ENCODE measurements around the gene PIP5K1A.
A peak's percentile ranks its signal among the peaks of the same experiment; 100 is the strongest.
"Not testable (repeated sequence)": the region's sequence is repeated elsewhere in the genome, so short reads cannot be mapped to it uniquely, and the experiment has no call there.

PIP5K1A gene

DNA sequence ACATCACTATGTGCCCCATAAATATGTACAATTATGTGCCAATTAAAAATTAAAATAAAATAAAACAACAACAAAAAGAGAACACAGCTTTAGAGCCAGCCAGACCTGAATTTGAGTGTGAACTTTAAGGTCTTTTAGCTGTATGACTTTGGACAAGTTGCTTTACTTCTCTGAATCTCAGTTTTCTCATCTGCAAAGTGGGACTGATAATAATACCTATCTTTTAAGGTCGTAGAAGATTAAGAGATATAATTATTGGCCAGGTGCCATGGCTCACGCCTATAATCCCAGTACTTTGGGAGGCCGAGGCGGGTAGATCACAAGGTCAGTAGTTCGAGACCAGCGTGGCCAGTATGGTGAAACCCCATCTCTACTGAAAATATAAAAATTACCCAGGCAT, 5.0 kb upstream of the PIP5K1A start:
- peaks cover 6% of the 10 kb centered on the region; the same call in 1 of the 2 replicates for H3K4me1 ChIP-seq (ENCODE audit: control insufficient read depth, insufficient read depth, low read length)
- H3K9ac ChIP-seq (ENCODE audit: low read depth, low read length), result no peak overlapping the region
- no peaks in the 10 kb centered on the region for H3K36me3 ChIP-seq (ENCODE audit: control insufficient read depth, insufficient read depth, low read length)
- H3K27ac ChIP-seq (ENCODE audit: low read depth, low read length), result no peak overlapping the region
- H3K27me3 ChIP-seq (ENCODE audit: control insufficient read depth, insufficient read depth, low read length), result no peaks in the 10 kb centered on the region
- no peaks in the 10 kb centered on the region for H3K9me3 ChIP-seq (ENCODE audit: control insufficient read depth, insufficient read depth, low read length)
- H3K4me3 ChIP-seq (ENCODE audit: low read depth, low read length), result no peak overlapping the region

DNA sequence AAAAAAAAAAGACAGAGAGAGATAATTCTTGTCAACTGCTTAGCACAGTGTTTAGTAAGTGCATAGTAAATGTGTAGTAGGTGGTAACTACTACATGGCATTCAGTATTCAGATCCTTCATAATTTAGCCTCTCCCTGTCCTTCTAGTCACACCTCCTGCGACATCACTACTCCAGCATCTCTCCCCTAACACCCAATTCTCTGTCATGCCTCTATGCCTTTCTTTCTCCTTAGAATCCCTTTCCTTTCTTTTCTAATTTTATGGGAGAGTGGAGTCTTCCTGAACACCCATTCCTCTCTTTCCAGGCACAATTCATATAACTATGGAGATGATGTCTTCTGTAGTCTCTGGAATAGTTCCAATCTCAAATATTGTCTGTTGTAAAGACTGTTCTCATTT, 4.5 kb upstream of the PIP5K1A start:
- Histone ChIP-seq H3K9ac (ENCODE audit: low read depth, low read length) (no peak overlapping the region), H3K4me1 (ENCODE audit: control insufficient read depth, insufficient read depth, low read length) (peaks cover 6% of the 10 kb centered on the region; the same call in 1 of the 2 replicates), H3K27ac (ENCODE audit: low read depth, low read length) (no peak overlapping the region), H3K4me3 (ENCODE audit: low read depth, low read length) (no peak overlapping the region), H3K36me3 (ENCODE audit: control insufficient read depth, insufficient read depth, low read length) (no peaks in the 10 kb centered on the region), H3K27me3 (ENCODE audit: control insufficient read depth, insufficient read depth, low read length) (no peaks in the 10 kb centered on the region), H3K9me3 (ENCODE audit: control insufficient read depth, insufficient read depth, low read length) (no peaks in the 10 kb centered on the region)

DNA sequence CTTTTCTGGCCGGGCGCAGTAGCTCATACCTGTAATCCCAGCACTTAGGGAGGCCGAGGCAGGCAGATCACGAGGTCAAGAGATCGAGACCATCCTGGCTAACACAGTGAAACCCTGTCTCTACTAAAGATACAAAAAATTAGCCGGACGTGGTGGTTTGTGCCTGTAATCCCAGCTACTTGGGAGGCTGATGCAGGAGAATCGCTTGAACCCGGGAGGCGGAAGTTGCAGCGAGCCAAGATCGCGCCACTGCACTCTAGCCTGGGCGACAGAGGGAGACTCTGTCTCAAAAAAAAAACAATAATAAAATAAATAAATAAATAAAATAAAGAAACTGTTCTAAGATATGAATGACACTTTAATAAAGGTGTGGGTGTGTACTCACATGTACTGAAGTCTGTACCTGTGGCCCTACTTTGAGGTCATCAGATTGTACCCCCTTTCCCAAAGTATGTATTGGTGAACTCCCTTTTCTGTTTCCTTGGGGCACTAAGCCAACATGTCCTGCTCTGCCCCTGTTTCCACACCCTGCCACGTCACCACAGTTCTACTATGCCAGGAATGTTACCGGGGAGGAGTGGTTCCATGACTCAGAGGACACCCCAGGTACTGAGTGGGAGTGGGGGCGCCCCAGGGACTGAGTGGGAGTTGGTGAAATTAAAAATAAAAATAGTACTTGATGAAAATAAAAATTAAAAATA, 3.3 kb upstream of the PIP5K1A start:
- H3K36me3 ChIP-seq (ENCODE audit: control insufficient read depth, insufficient read depth, low read length); H3K27ac ChIP-seq (ENCODE audit: low read depth, low read length); H3K9ac ChIP-seq (ENCODE audit: low read depth, low read length); H3K4me1 ChIP-seq (ENCODE audit: control insufficient read depth, insufficient read depth, low read length); H3K27me3 ChIP-seq (ENCODE audit: control insufficient read depth, insufficient read depth, low read length); H3K9me3 ChIP-seq (ENCODE audit: control insufficient read depth, insufficient read depth, low read length); H3K4me3 ChIP-seq (ENCODE audit: low read depth, low read length): not testable (repeated sequence)

DNA sequence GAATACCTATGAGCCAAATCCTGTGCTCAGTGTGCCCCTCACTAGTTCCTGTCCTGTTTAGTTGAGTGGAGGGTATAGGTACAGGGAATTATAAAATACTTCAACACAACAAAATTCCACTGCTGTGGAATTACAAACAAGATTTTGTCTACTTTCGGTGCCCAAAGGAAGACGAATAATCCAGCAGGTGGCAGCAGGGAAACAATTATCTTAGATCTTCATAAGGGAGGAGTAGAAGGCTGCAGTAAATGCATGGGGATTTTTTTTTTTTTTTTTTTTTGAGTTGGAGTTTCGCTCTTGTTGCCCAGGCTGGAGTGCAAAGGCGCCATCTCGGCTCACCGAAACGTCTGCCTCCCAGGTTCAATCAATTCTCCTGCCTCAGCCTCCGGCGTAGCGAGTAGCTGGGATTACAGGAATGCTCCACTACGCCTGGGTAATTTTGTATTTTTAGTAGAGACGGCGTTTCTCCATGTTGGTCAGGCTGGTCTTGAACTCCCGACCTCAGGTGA, 2.0 kb upstream of the PIP5K1A start:
- H3K9ac ChIP-seq (ENCODE audit: low read depth, low read length), result no peak overlapping the region
- H3K4me3 ChIP-seq (ENCODE audit: low read depth, low read length), result no peak overlapping the region
- H3K36me3 ChIP-seq (ENCODE audit: control insufficient read depth, insufficient read depth, low read length), result no peaks in the 10 kb centered on the region
- no peaks in the 10 kb centered on the region for H3K9me3 ChIP-seq (ENCODE audit: control insufficient read depth, insufficient read depth, low read length)
- H3K27ac ChIP-seq (ENCODE audit: low read depth, low read length), result no peak overlapping the region
- H3K4me1 ChIP-seq (ENCODE audit: control insufficient read depth, insufficient read depth, low read length), result peaks cover 6% of the 10 kb centered on the region; the same call in 1 of the 2 replicates
- no peaks in the 10 kb centered on the region for H3K27me3 ChIP-seq (ENCODE audit: control insufficient read depth, insufficient read depth, low read length)

DNA sequence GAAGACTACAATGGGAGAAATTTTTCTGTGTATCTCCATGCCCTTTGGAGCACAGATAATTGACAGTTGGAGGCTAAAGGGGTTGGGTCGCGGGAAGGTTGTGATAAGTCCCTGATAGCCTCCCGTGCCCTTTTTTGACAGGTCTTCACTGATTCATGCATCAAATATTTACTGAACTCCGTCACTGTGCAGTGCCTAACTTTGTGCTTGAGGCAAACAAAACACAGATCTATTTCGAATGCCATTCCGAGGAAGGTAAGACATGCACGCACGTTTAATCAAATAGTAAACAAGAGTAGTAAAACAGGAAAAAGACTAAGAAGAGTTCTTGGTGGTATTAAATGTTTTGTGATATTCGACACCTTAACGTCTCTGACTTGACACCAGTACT, 494 bp upstream of the PIP5K1A start:
- Histone ChIP-seq H3K27me3 (ENCODE audit: control insufficient read depth, insufficient read depth, low read length) (no peaks in the 10 kb centered on the region), H3K4me3 (ENCODE audit: low read depth, low read length) (peak overlapping the region; percentile 92), H3K4me1 (ENCODE audit: control insufficient read depth, insufficient read depth, low read length) (peaks cover 6% of the 10 kb centered on the region; the same call in 1 of the 2 replicates), H3K9ac (ENCODE audit: low read depth, low read length) (no peak overlapping the region), H3K9me3 (ENCODE audit: control insufficient read depth, insufficient read depth, low read length) (no peaks in the 10 kb centered on the region), H3K36me3 (ENCODE audit: control insufficient read depth, insufficient read depth, low read length) (peaks cover 11% of the 10 kb centered on the region), H3K27ac (ENCODE audit: low read depth, low read length) (peak overlapping the region; percentile 96)

DNA sequence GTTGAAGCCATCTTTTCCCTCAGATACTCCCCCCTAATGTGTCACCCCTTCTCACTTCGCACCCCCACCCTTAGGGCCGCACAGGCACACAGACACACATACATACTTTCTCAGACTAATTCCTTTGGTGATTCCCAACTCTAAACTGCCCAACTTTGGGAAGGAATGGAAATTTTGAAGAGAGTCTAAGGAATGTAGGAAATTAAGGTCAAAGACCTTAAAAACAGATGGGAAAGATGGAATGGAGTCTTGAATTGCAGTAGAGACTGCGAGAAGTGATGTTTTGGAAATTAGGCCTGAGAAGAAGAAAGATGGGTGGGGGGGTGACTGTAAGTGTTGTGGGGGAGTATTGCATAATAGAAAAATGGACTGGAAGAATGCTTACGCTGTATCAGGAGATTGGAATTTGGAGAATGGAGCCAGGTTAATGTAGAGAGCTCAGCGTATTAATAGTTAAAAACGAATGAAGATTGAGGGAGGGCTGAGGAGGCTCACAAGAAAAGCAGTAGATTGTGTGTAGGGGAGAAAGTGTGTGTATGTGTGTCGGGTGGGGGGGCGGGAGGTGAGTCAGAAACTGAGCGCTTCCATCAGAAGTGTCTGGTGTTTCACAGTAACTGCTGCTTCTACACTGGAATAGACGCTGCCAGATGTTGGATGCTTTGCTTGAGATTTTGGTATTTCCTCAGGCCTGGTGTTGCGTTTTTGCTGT, 1.7 kb downstream of the PIP5K1A start:
- H3K4me1 ChIP-seq (ENCODE audit: control insufficient read depth, insufficient read depth, low read length), result peaks cover 6% of the 10 kb centered on the region; the same call in 1 of the 2 replicates
- H3K36me3 ChIP-seq (ENCODE audit: control insufficient read depth, insufficient read depth, low read length), result peaks cover 30% of the 10 kb centered on the region
- H3K27ac ChIP-seq (ENCODE audit: low read depth, low read length), result peak overlapping the region; percentile 55
- H3K27me3 ChIP-seq (ENCODE audit: control insufficient read depth, insufficient read depth, low read length), result no peaks in the 10 kb centered on the region
- H3K9me3 ChIP-seq (ENCODE audit: control insufficient read depth, insufficient read depth, low read length), result no peaks in the 10 kb centered on the region
- peak overlapping the region; percentile 87; the same call in 1 of the 2 replicates for H3K9ac ChIP-seq (ENCODE audit: low read depth, low read length)
- peak overlapping the region; percentile 92 for H3K4me3 ChIP-seq (ENCODE audit: low read depth, low read length)

DNA sequence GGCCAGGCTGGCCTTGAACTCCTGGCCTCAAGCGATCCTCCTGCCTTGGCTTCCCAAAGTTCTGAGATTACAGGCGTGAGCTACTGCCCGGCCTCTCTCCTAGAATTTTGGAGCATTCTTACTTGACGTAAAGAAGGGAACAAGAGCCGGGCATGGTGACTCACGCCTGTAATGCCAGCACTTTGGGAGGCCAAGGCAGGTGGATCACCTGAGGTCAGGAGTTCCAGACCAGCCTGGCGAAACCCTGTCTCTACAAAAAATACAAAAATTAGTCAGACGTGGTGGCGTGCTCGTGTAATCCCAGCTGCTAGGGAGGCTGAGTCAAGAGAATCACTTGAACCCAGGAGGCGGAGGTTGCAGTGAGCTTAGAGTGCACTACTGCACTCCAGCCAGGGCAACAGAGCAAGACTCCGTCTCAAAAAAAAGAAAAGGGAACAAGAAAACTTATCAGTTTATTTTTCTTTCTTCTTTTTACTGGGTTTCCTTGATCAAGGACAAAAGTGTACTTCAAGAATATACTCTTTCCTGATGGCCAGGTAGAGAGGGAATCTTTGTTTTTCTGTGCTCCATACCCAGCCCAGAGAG, 7.1 kb downstream of the PIP5K1A start:
- H3K27ac ChIP-seq (ENCODE audit: low read depth, low read length); H3K9me3 ChIP-seq (ENCODE audit: control insufficient read depth, insufficient read depth, low read length); H3K4me1 ChIP-seq (ENCODE audit: control insufficient read depth, insufficient read depth, low read length): not testable (repeated sequence)

DNA sequence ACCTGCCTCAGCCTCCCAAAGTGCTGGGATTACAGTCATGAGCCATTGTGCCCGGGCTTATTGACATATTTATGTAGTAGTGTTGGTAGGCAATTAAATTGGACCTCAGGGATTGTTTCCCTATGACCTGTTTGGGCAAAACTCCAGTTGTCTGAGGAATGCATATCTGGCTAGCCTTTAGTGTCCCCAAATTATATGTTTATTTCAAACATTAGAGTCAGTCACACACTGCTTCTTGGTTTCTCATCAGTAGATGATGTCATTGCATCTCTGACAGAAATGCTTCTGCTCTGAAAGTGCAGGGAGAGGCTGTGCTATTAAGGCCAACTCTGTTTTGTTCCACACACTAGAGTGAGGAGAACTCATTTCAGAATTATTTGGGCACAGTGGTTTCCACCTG, 12.5 kb downstream of the PIP5K1A start:
- Histone ChIP-seq H3K9me3 (ENCODE audit: control insufficient read depth, insufficient read depth, low read length) (no peaks in the 10 kb centered on the region), H3K27ac (ENCODE audit: low read depth, low read length) (no peak overlapping the region), H3K4me3 (ENCODE audit: low read depth, low read length) (no peak overlapping the region), H3K9ac (ENCODE audit: low read depth, low read length) (no peak overlapping the region), H3K4me1 (ENCODE audit: control insufficient read depth, insufficient read depth, low read length) (no peaks in the 10 kb centered on the region), H3K36me3 (ENCODE audit: control insufficient read depth, insufficient read depth, low read length) (peaks cover 60% of the 10 kb centered on the region), H3K27me3 (ENCODE audit: control insufficient read depth, insufficient read depth, low read length) (no peaks in the 10 kb centered on the region)

More for the DNA sequence above, 7.1 kb downstream of the PIP5K1A start:
- H3K9ac ChIP-seq (ENCODE audit: low read depth, low read length); H3K27me3 ChIP-seq (ENCODE audit: control insufficient read depth, insufficient read depth, low read length); H3K4me3 ChIP-seq (ENCODE audit: low read depth, low read length): not testable (repeated sequence)
- H3K36me3 ChIP-seq (ENCODE audit: control insufficient read depth, insufficient read depth, low read length), result peaks cover 69% of the 10 kb centered on the region

DNA sequence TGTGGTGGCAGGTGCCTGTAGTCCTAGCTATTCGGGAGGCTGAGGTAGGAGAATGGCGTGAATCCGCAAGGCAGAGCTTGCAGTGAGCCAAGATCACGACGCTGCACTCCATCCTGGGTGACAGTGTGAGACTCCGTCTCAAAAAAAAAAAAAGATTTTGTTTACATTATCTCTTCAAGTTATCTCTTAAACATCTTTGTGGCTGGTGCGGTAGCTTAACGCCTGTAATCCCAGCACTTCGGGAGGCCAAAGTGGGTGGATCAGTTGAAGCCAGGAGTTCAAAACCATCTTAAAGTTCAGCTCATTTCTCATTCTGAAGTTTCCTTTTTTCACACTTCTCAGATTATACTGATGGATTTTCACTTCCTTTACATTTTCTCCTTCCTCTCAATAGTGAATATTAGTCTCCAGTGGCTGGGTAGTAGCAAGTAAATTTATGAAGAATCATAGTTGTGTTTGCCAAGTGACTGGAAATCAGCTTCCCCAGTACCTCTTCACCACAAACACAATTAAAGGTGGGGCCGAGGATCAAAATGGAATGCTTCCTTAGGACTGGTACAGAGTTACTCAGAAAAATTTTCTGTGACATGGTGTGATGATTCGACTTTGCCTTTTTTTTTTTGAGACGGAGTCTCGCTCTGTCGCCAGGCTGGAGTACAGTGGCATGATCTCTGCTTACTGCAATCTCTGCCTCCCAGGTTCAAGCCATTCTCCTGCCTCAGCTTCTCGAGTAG, 13.8 kb downstream of the PIP5K1A start:
- H3K27me3 ChIP-seq (ENCODE audit: control insufficient read depth, insufficient read depth, low read length), result no peaks in the 10 kb centered on the region
- H3K36me3 ChIP-seq (ENCODE audit: control insufficient read depth, insufficient read depth, low read length), result peaks cover 47% of the 10 kb centered on the region
- H3K27ac ChIP-seq (ENCODE audit: low read depth, low read length), result no peak overlapping the region

DNA sequence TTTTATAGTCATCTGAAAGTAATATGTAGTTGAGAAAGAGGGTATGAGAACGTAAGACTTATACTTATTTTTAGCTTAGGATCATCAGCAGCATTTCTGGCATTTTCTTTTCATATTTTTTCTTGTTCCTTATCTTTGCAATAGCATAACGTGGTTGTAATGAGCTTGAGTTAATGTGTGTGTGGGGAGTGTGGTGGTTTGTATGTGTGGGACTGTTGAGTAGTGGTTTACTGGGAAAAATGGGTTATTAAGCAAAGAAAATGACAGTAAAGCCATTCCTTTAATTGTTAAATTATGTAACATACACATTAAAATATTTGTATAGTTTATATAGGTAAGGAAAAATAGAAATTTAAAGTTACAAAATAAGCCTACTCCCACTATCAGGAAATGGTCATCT, 15.2 kb downstream of the PIP5K1A start:
- H3K4me1 ChIP-seq (ENCODE audit: control insufficient read depth, insufficient read depth, low read length), result no peaks in the 10 kb centered on the region
- H3K36me3 ChIP-seq (ENCODE audit: control insufficient read depth, insufficient read depth, low read length), result peaks cover 41% of the 10 kb centered on the region
- H3K9me3 ChIP-seq (ENCODE audit: control insufficient read depth, insufficient read depth, low read length), result no peaks in the 10 kb centered on the region
- no peak overlapping the region for H3K27ac ChIP-seq (ENCODE audit: low read depth, low read length)
- no peak overlapping the region for H3K4me3 ChIP-seq (ENCODE audit: low read depth, low read length)
- H3K9ac ChIP-seq (ENCODE audit: low read depth, low read length), result no peak overlapping the region
- H3K27me3 ChIP-seq (ENCODE audit: control insufficient read depth, insufficient read depth, low read length), result no peaks in the 10 kb centered on the region

More for the DNA sequence above, 13.8 kb downstream of the PIP5K1A start:
- no peaks in the 10 kb centered on the region for H3K9me3 ChIP-seq (ENCODE audit: control insufficient read depth, insufficient read depth, low read length)
- no peak overlapping the region for H3K9ac ChIP-seq (ENCODE audit: low read depth, low read length)
- no peaks in the 10 kb centered on the region for H3K4me1 ChIP-seq (ENCODE audit: control insufficient read depth, insufficient read depth, low read length)
- no peak overlapping the region for H3K4me3 ChIP-seq (ENCODE audit: low read depth, low read length)
